Activated gamma-delta T cell (primary cell): ENCODE results near the gene RICTOR.
"Not testable (repeated sequence)": the region's sequence is repeated elsewhere in the genome, so short reads cannot be mapped to it uniquely, and the experiment has no call there.

Source experiments
- DNase-seq: peaks from one replicate; lab custom pipeline; 2025; lab: John Stamatoyannopoulos, UW

RICTOR gene

GRCh38 chr5:39058178-39058921 is 15.8 kb downstream of the RICTOR start:
- DNase-seq = no peak

- no peak for DNase-seq
Observed at GRCh38 chr5:39057734-39058133, 16.5 kb downstream of the RICTOR start.

- no peak for DNase-seq
Observed at GRCh38 chr5:39055768-39056398, 18.3 kb downstream of the RICTOR start.

- no peak for DNase-seq
Observed at GRCh38 chr5:39055027-39055767, 19.0 kb downstream of the RICTOR start.

- no peak for DNase-seq
Observed at GRCh38 chr5:39053189-39053588, 21.0 kb downstream of the RICTOR start.

GRCh38 chr5:39052141-39052540 is 22.1 kb downstream of the RICTOR start:
- no peak for DNase-seq

GRCh38 chr5:39049315-39049714 is 24.9 kb downstream of the RICTOR start:
- no peak for DNase-seq

- no peak for DNase-seq
Observed at GRCh38 chr5:39040875-39041274, 33.3 kb downstream of the RICTOR start.

- not testable (repeated sequence) for DNase-seq
Observed at GRCh38 chr5:39034493-39034892, 39.7 kb downstream of the RICTOR start.

- DNase-seq = no peak
Observed at GRCh38 chr5:39031041-39031440, 43.2 kb downstream of the RICTOR start.

GRCh38 chr5:39025456-39025855 is 48.7 kb downstream of the RICTOR start:
- no peak for DNase-seq

- no peak for DNase-seq
Observed at GRCh38 chr5:39024884-39025283, 49.3 kb downstream of the RICTOR start.

GRCh38 chr5:39024005-39024404 is 50.2 kb downstream of the RICTOR start:
- DNase-seq = no peak

- no peak for DNase-seq
Observed at GRCh38 chr5:39023121-39023520, 51.1 kb downstream of the RICTOR start.

- no peak for DNase-seq
Observed at GRCh38 chr5:39022151-39022550, 52.0 kb downstream of the RICTOR start.

GRCh38 chr5:39021413-39021812 is 52.8 kb downstream of the RICTOR start:
- DNase-seq = no peak

GRCh38 chr5:39020458-39020857 is 53.7 kb downstream of the RICTOR start:
- no peak for DNase-seq

- DNase-seq = no peak
Observed at GRCh38 chr5:39019254-39019653, 54.9 kb downstream of the RICTOR start.

- no peak for DNase-seq
Observed at GRCh38 chr5:39017504-39017903, 56.7 kb downstream of the RICTOR start.

GRCh38 chr5:39016587-39017275 is 57.5 kb downstream of the RICTOR start:
- no peak for DNase-seq

- no peak for DNase-seq
Observed at GRCh38 chr5:39015743-39016586, 58.2 kb downstream of the RICTOR start.
